DND-41 (cell line): ENCODE measurements around the gene TBC1D22A.

Source experiments
- ATAC-seq: fragments of 200-7000 bp; cut with Tn5 transposase; 3 replicates; pipeline ENCODE4 v1.9.1; 2021; ENCODE audit warnings: low read depth; ENCODE audit not compliant: insufficient read depth
- DNase-seq: peaks from one replicate; pipeline ENCODE4 v3.0.0-alpha.2; 2020
- H2AFZ ChIP-seq: 2 replicates; pipeline ENCODE4 v1.6.0; 2012; ENCODE audit warnings: low read depth, low read length
- H3K27ac ChIP-seq: 2 replicates; pipeline ENCODE4 v1.5.1; 2012; ENCODE audit warnings: low read length, inconsistent platforms
- H3K27me3 ChIP-seq: fragments of 200-600 bp; sonication (generic); 2 replicates; pipeline ENCODE4 v1.6.0; 2012; ENCODE audit warnings: low read length, mild to moderate bottlenecking, inconsistent platforms; ENCODE audit not compliant: insufficient read depth, poor library complexity
- H3K36me3 ChIP-seq: 2 replicates; pipeline ENCODE4 v1.5.1; 2012; ENCODE audit warnings: low read length, inconsistent platforms; ENCODE audit not compliant: insufficient read depth
- H3K4me1 ChIP-seq: 2 replicates; pipeline ENCODE4 v1.5.1; 2012; ENCODE audit warnings: mild to moderate bottlenecking, low read length; ENCODE audit not compliant: insufficient read depth
- H3K4me2 ChIP-seq: 2 replicates; pipeline ENCODE4 v1.6.0; 2012; ENCODE audit warnings: mild to moderate bottlenecking, moderate library complexity, low read length, inconsistent platforms; ENCODE audit not compliant: insufficient read depth
- H3K4me3 ChIP-seq, 2 experiments: fragments of 200-600 bp in 1 of 2; shearing (Covaris generic) in 1 of 2; 2 replicates each; pipeline ENCODE4 v1.5.1; 2012 to 2016; ENCODE audit warnings: inconsistent platforms in 2 of 2, low read length in 2 of 2, mild to moderate bottlenecking in 2 of 2, low read depth in 1 of 2, moderate library complexity in 1 of 2
- H3K79me2 ChIP-seq: 2 replicates; pipeline ENCODE4 v1.6.0; 2012; ENCODE audit warnings: low read length, inconsistent platforms; ENCODE audit not compliant: insufficient read depth
- H3K9ac ChIP-seq: 2 replicates; pipeline ENCODE4 v1.6.0; 2012; ENCODE audit warnings: low read depth, mild to moderate bottlenecking, inconsistent platforms, low read length, moderate library complexity
- H3K9me3 ChIP-seq: 2 replicates; pipeline ENCODE4 v1.5.1; 2012; ENCODE audit warnings: low read length, moderate library complexity, mild to moderate bottlenecking, inconsistent platforms; ENCODE audit not compliant: insufficient read depth, severe bottlenecking
- H4K20me1 ChIP-seq: 2 replicates; pipeline ENCODE4 v1.6.0; 2012; ENCODE audit warnings: low read length; ENCODE audit not compliant: insufficient read depth
- EZH2 ChIP-seq: IDR thresholded peaks from 3 replicates; pipeline ENCODE4 v1.6.1; 2012; ENCODE audit warnings: borderline replicate concordance, low read depth, mild to moderate bottlenecking, moderate library complexity, low read length, inconsistent platforms; ENCODE audit not compliant: severe bottlenecking
- TF ChIP-seq, protein P1 (sequence below): IDR thresholded peaks from 2 replicates; pipeline ENCODE4 v1.5.1; 2012; ENCODE audit warnings: borderline replicate concordance, low read length, moderate library complexity, mild to moderate bottlenecking; ENCODE audit not compliant: poor library complexity, severe bottlenecking; ENCODE audit errors: extremely low read depth

TBC1D22A gene

DNA sequence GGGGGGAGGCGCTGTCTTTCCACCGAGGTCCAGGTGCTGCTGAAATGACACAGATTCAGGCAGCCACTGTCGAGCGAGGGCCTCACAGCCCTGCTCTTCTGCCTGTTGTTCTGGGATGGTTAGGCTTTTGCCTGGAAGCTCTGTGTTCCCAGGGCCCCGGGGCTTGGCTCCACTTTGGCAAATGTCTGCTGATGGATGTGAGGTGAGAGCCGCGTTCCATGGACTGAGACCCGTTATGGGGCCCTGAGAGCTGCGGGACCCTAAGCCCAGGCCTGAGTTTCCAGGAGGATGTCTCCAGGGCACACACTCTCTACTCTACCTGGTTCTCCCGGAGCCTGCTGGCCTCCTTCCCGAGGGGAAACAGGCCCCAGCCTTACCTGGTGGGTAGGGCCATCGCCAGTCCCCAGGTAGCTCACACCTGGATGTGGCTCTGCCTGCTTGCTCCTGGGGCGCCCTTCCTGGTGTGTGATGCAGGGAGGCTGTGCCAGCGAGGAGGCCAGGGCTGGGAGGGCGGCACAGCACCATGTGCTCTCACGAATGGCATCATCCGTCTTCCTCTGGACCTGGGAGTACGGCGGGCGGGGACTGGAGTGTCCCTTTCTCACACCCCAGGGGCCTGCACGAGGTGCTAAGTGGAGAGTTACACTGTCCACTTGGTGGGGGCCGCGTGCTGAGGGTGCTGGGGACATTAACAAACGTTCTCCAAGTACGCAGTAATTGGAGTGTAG, 435.5 kb downstream of the TBC1D22A start:
- ATAC-seq (no peak), DNase-seq (no peak)
- Histone ChIP-seq H3K4me3 (no peak overlapping the region), H3K4me2 (no peak overlapping the region), H3K27ac (no peak overlapping the region), H3K27me3 (no peaks in the 10 kb centered on the region), H3K4me1 (no peaks in the 10 kb centered on the region), H3K9ac (no peak overlapping the region), H2AFZ (no peak overlapping the region), H4K20me1 (peaks cover 3% of the 10 kb centered on the region), H3K36me3 (no peaks in the 10 kb centered on the region), H3K79me2 (no peaks in the 10 kb centered on the region), H3K9me3 (no peaks in the 10 kb centered on the region)
- no peak for TF ChIP-seq EZH2
- TF ChIP-seq, protein P1, sequence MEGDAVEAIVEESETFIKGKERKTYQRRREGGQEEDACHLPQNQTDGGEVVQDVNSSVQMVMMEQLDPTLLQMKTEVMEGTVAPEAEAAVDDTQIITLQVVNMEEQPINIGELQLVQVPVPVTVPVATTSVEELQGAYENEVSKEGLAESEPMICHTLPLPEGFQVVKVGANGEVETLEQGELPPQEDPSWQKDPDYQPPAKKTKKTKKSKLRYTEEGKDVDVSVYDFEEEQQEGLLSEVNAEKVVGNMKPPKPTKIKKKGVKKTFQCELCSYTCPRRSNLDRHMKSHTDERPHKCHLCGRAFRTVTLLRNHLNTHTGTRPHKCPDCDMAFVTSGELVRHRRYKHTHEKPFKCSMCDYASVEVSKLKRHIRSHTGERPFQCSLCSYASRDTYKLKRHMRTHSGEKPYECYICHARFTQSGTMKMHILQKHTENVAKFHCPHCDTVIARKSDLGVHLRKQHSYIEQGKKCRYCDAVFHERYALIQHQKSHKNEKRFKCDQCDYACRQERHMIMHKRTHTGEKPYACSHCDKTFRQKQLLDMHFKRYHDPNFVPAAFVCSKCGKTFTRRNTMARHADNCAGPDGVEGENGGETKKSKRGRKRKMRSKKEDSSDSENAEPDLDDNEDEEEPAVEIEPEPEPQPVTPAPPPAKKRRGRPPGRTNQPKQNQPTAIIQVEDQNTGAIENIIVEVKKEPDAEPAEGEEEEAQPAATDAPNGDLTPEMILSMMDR, result no peak

DNA sequence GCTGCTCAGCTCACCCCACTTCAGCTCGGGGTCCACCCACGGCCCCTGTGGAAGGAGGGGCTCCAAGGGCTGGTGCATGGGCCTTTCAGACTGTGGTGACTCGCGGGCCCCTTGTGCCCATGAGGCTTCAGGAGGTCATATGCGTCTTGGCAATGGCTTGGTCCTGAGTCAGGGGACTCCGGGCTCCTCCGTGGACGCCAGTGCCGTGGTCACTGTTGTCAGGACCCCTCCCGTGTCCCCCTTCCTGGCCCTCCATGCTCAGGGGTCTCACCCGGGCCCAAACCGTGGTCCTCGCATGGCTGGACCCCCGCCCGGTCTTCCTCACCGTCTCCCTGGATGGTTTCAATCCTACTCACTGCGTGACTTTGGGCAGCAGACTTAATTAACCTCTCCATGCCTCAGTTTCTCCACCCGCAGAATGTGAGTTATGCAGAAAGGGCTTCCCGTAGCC, 436.4 kb downstream of the TBC1D22A start:
- no peak overlapping the region for H3K27ac ChIP-seq
- no peak for ATAC-seq
- no peaks in the 10 kb centered on the region for H3K4me1 ChIP-seq
- peaks cover 3% of the 10 kb centered on the region for H4K20me1 ChIP-seq
- no peak overlapping the region for H3K4me2 ChIP-seq
- TF ChIP-seq, protein P1, result no peak
- no peak for TF ChIP-seq EZH2
- no peak overlapping the region for H2AFZ ChIP-seq
- no peak for DNase-seq
- no peak overlapping the region for H3K9ac ChIP-seq
- H3K79me2 ChIP-seq, result no peaks in the 10 kb centered on the region
- no peaks in the 10 kb centered on the region for H3K9me3 ChIP-seq
- H3K4me3 ChIP-seq, result no peak overlapping the region
- no peaks in the 10 kb centered on the region for H3K27me3 ChIP-seq
- H3K36me3 ChIP-seq, result no peaks in the 10 kb centered on the region

DNA sequence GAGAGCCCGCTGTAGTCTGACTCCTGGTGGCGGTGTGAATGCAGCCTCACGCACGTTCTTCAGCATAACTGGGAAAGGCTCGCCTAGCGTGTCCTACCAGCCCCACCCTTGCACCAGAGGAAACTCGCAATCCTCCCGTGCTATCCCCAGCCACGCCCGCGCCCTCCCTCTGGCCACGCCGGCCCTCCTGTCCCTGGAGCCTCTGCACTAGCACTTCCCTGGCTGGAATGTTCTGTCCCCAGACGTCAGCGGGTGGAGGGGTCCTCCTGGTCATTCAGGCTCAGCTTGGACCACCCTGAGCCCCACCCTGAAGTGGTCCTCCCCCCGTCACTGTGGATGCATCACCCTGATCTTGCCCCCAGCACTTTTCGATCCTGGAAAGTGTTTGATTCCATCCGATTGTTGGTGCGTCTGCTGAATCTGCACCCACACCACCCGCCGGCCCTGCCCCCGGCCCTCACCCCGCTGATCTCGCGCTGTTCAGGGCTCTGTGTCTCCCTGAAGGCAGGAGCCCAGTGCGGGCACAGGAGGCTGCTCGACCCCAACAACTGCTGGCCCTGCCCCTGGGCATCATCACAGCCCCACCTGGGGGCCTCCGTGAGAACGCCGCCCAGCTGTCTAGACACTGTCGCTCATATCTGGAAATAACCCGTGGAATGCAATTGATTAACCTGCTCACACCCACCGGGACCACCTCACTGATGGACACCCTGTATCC, 437.0 kb downstream of the TBC1D22A start:
- H2AFZ ChIP-seq, result no peak overlapping the region
- no peaks in the 10 kb centered on the region for H3K36me3 ChIP-seq
- no peaks in the 10 kb centered on the region for H3K4me1 ChIP-seq
- H4K20me1 ChIP-seq, result peaks cover 3% of the 10 kb centered on the region
- no peak overlapping the region for H3K4me2 ChIP-seq
- no peak for ATAC-seq
- no peaks in the 10 kb centered on the region for H3K9me3 ChIP-seq
- no peaks in the 10 kb centered on the region for H3K27me3 ChIP-seq
- H3K9ac ChIP-seq, result no peak overlapping the region
- no peak overlapping the region for H3K27ac ChIP-seq
- no peak for DNase-seq
- no peaks in the 10 kb centered on the region for H3K79me2 ChIP-seq
- TF ChIP-seq, protein P1, result no peak
- no peak for TF ChIP-seq EZH2
- H3K4me3 ChIP-seq, result no peak overlapping the region
